ENCODE measurements around the gene TPPP2. TPM values are rescaled to one million over a fixed set of nuclear protein-coding genes. Genes with fewer than 3 reads are reported as not detected.
A peak's percentile ranks its signal among the peaks of the same experiment; 100 is the strongest.

TPPP2 gene
- total RNA-seq, 1 donor from 2014 or later, result not detected

DNA sequence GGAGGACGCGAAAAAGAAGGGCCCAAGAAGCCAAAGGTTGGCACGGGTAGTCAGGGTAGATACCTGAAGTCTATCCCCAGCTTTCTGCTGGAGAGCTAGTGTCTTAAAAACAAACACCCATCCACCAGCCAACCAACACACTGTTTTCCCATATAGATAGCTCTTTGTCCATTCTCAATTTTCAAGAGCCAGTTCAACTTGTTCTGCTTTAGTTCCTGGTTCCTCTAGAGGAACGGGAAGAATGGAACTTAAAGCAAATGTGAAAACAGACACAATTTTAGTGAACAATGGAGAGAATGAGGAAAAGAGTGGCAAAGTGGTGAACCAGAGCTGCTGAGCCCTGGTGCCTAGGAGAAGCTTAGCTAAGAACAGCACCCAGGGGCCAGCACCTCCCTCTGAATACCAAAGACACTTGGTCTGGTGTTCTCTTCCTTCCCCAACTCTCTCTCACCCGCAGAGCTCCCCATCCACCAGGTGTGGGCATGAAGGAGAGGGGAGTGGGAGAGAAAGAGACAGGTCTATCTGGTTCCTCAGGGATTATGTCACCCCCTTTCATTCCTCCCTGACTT is 9.0 kb upstream of the TPPP2 start:
- TF ChIP-seq, protein P1, sequence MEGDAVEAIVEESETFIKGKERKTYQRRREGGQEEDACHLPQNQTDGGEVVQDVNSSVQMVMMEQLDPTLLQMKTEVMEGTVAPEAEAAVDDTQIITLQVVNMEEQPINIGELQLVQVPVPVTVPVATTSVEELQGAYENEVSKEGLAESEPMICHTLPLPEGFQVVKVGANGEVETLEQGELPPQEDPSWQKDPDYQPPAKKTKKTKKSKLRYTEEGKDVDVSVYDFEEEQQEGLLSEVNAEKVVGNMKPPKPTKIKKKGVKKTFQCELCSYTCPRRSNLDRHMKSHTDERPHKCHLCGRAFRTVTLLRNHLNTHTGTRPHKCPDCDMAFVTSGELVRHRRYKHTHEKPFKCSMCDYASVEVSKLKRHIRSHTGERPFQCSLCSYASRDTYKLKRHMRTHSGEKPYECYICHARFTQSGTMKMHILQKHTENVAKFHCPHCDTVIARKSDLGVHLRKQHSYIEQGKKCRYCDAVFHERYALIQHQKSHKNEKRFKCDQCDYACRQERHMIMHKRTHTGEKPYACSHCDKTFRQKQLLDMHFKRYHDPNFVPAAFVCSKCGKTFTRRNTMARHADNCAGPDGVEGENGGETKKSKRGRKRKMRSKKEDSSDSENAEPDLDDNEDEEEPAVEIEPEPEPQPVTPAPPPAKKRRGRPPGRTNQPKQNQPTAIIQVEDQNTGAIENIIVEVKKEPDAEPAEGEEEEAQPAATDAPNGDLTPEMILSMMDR (IDR thresholded peaks at IDR 0.05; ENCODE audit: partially characterized antibody, unreplicated experiment), result no peak
- Mint-ChIP-seq H3K36me3 (ENCODE audit: unreplicated experiment) (peaks cover 4% of the 10 kb centered on the region), H3K27me3 (ENCODE audit: unreplicated experiment) (peaks cover 4% of the 10 kb centered on the region), H3K27ac (ENCODE audit: unreplicated experiment) (no peak overlapping the region), H3K4me3 (ENCODE audit: unreplicated experiment) (no peak overlapping the region), H3K9me3 (ENCODE audit: unreplicated experiment) (peaks cover 8% of the 10 kb centered on the region), H3K4me1 (ENCODE audit: low read depth, unreplicated experiment) (peaks cover 4% of the 10 kb centered on the region)
- no peak for DNase-seq

DNA sequence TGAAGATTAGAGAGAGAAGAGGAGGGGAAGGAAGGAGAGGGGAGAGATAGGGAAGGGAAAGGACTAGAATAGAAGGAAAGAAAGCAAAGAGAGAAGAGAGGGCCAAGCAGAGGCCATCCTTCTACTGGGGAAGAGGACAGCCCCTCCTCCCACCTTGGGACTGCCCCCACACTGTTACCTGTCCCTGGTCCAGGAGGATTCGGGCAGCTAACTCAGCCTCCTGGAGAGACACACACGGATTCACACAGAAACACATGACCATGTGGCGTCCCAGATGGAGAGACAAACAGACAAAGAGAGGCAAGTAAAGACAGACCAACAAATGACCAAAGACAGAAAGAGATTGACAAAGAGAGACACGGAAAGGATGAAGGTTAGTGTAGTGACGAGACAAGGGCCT is 7.3 kb upstream of the TPPP2 start:
- no peak overlapping the region for H3K27ac Mint-ChIP-seq (ENCODE audit: unreplicated experiment)
- peaks cover 4% of the 10 kb centered on the region for H3K4me1 Mint-ChIP-seq (ENCODE audit: low read depth, unreplicated experiment)
- H3K36me3 Mint-ChIP-seq (ENCODE audit: unreplicated experiment), result peaks cover 4% of the 10 kb centered on the region
- H3K9me3 Mint-ChIP-seq (ENCODE audit: unreplicated experiment), result peaks cover 7% of the 10 kb centered on the region
- peaks cover 5% of the 10 kb centered on the region for H3K27me3 Mint-ChIP-seq (ENCODE audit: unreplicated experiment)
- H3K4me3 Mint-ChIP-seq (ENCODE audit: unreplicated experiment), result peak overlapping the region; percentile 27
- TF ChIP-seq, protein P1 (IDR thresholded peaks at IDR 0.05; ENCODE audit: partially characterized antibody, unreplicated experiment), result no peak
- no peak for DNase-seq

- TF ChIP-seq, protein P1 (IDR thresholded peaks at IDR 0.05; ENCODE audit: partially characterized antibody, unreplicated experiment), result no peak
- peak overlapping the region; percentile 27 for H3K4me3 Mint-ChIP-seq (ENCODE audit: unreplicated experiment)
These were observed 6.8 kb upstream of the TPPP2 start for GRCh38 chr14:21023174-21023573.

DNA sequence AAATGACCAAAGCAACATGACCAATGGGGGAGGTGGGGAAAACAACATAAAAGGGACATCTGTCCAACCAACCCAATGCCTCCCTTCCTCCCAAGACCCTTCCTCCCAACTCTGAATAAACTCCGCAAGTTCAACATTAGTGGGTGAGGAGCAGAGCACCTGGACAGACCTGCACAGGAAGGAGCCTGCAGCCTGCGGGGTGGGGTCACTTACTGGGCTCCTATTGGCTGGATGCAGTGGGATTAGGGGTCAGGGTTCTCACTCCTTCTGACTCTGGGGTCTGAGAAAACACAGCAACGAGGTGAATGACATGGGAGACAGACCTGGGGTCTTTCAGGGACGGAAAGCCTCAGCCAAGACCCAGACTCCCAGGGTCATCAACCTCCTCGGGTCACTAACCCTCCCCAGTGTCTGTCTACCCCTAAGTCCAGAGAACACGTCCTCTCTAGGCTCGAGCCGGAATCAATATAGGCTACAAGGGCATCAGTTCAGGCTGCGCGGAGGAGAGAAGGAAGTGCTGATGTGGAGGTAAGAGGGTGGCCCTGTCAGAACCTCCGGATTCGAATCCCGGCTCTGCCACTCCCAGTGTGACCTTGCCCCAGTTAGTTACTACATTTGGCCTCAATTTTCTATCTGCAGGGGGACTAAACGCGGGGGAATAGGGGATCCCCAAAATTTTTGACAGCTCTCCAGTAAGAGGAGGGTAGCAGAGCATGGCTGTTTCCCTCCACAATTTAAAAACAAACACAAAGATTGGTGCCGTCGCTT is 6.0 kb upstream of the TPPP2 start:
- peaks cover 4% of the 10 kb centered on the region for H3K4me1 Mint-ChIP-seq (ENCODE audit: low read depth, unreplicated experiment)
- H3K9me3 Mint-ChIP-seq (ENCODE audit: unreplicated experiment), result peaks cover 7% of the 10 kb centered on the region
- H3K27me3 Mint-ChIP-seq (ENCODE audit: unreplicated experiment), result peaks cover 5% of the 10 kb centered on the region
- no peak overlapping the region for H3K27ac Mint-ChIP-seq (ENCODE audit: unreplicated experiment)
- H3K4me3 Mint-ChIP-seq (ENCODE audit: unreplicated experiment), result peak overlapping the region; percentile 81
- peak; percentile 24 for DNase-seq
- TF ChIP-seq, protein P1 (IDR thresholded peaks at IDR 0.05; ENCODE audit: partially characterized antibody, unreplicated experiment), result no peak
- peaks cover 4% of the 10 kb centered on the region for H3K36me3 Mint-ChIP-seq (ENCODE audit: unreplicated experiment)

More at GRCh38 chr14:21023174-21023573, 6.8 kb upstream of the TPPP2 start:
- H3K27ac Mint-ChIP-seq (ENCODE audit: unreplicated experiment), result no peak overlapping the region
- H3K27me3 Mint-ChIP-seq (ENCODE audit: unreplicated experiment), result peaks cover 5% of the 10 kb centered on the region
- H3K36me3 Mint-ChIP-seq (ENCODE audit: unreplicated experiment), result peaks cover 4% of the 10 kb centered on the region
- DNase-seq, result no peak
- peaks cover 7% of the 10 kb centered on the region for H3K9me3 Mint-ChIP-seq (ENCODE audit: unreplicated experiment)
- H3K4me1 Mint-ChIP-seq (ENCODE audit: low read depth, unreplicated experiment), result peaks cover 4% of the 10 kb centered on the region
